Upper lobe of left lung (tissue), 4 donors: ENCODE measurements around the gene RPP30.

ENCODE experiments used
- CTCF ChIP-seq, 6 experiments: fragments of 450-650 bp in 4 of 6; fragments of 200-600 bp in 2 of 6; sonication (generic) in 2 of 6; IDR thresholded peaks; one replicate each; pipeline ENCODE4 v1.5.1; 2016 to 2019; ENCODE audit warnings: antibody characterized with exemption in 6 of 6
- EP300 ChIP-seq, 4 donors: sonication (generic); formaldehyde crosslinking; IDR thresholded peaks; one replicate each; pipeline ENCODE4 v1.5.1; 2017; ENCODE audit warnings: antibody characterized with exemption in 4 of 4, control low read depth in 2 of 4
- POLR2A ChIP-seq, 4 donors: fragments of 450-650 bp; IDR thresholded peaks; one replicate each; pipeline ENCODE4 v1.5.1; 2016 to 2017; ENCODE audit warnings: antibody characterized with exemption in 4 of 4, mild to moderate bottlenecking in 2 of 4
- POLR2AphosphoS5 ChIP-seq, 2 donors: sonication (generic); formaldehyde crosslinking; IDR thresholded peaks; one replicate each; pipeline ENCODE4 v1.5.1; 2017; ENCODE audit warnings: antibody characterized with exemption in 2 of 2

- TF ChIP-seq POLR2AphosphoS5 (IDR thresholded peaks at IDR 0.05) (no peak), CTCF (IDR thresholded peaks at IDR 0.05) (peak; percentile 57 to 82 (median 75)), POLR2A (IDR thresholded peaks at IDR 0.05) (no peak), EP300 (IDR thresholded peaks at IDR 0.05) (no peak)
These were observed 39.6 kb downstream of the RPP30 start for GRCh38 chr10:90911133-90912051.
